Adrenal gland (tissue), 5 donors: Measurements from ENCODE around the gene MIS12.

Source experiments
- CTCF ChIP-seq, 6 experiments: fragments of 450-650 bp in 4 of 6; fragments of 200-600 bp in 2 of 6; sonication (generic) in 1 of 6; IDR thresholded peaks; 1 replicate in 5 of 6; 2 replicates in 1 of 6; pipeline versions ENCODE4 v1.5.1 to v1.8.0; 2016 to 2021; ENCODE audit warnings: antibody characterized with exemption in 6 of 6, mild to moderate bottlenecking in 2 of 6, moderate library complexity in 1 of 6
- POLR2A ChIP-seq, 2 donors: fragments of 450-650 bp; IDR thresholded peaks; one replicate each; pipeline ENCODE4 v1.6.1; 2017; ENCODE audit warnings: antibody characterized with exemption in 2 of 2, mild to moderate bottlenecking in 2 of 2, moderate library complexity in 1 of 2
- donor health status: DM: no; HTN: no; CAD: no.

GRCh38 chr17:5492970-5493369, 6.6 kb downstream of the MIS12 start:
- no peak for TF ChIP-seq CTCF (IDR thresholded peaks at IDR 0.05)
- no peak for TF ChIP-seq POLR2A (IDR thresholded peaks at IDR 0.05)
